GM19372 (cell line): Measurements from ENCODE around the gene ZNF277.

Source experiments
- ATAC-seq: cut with Tn5 transposase; IDR thresholded peaks from one replicate; pipeline ENCODE4 v1.9.1; 2021; ENCODE audit warnings: mild to moderate bottlenecking, low read depth, moderate library complexity; ENCODE audit not compliant: unreplicated experiment

ZNF277 gene

GRCh38 chr7:112206991-112207592 is 597 bp downstream of the ZNF277 start:
- no peak for ATAC-seq

DNA sequence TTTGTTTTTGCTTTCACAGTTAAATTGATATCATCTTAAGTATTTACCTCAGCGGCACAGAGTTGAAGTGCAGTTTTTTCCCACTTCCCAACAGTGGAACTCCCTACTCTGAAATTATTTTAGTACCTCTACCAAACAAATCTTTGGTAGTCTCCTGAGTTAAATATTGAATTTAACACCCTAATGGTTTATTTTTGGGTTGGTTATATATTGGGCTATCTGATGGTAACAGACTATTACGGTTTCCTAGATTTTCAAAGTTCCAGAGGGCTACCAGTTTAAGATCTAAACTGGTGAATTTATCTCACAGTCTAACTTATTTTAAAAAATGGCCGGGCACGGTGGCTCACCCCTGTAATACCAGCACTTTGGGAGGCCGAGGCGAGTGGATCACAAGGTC is 1.3 kb downstream of the ZNF277 start:
- no peak for ATAC-seq

- ATAC-seq: no peak
These were observed 4.9 kb downstream of the ZNF277 start for GRCh38 chr7:112211348-112211907.

DNA sequence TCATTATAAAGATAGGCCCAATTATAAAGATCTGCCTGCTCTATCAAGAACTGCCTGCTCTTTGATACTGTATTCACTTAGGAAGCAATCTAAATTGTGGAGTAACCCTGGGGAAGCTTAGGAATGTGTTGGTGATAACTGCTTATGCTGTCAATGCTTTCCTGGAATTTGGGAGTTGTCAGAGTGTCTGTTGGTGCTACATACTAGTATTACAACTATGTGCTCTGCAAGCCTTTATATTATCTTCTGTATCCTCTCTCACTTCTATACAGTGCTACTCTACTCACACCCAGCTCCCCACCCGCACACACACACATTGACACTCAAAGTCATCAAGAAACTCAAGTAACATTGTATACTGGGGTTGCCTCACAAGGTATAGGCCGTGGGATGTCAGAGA is 6.1 kb downstream of the ZNF277 start:
- no peak for ATAC-seq

GRCh38 chr7:112213735-112214134 is 7.2 kb downstream of the ZNF277 start:
- no peak for ATAC-seq

- no peak for ATAC-seq
These were observed 7.8 kb downstream of the ZNF277 start for GRCh38 chr7:112214268-112214667.

DNA sequence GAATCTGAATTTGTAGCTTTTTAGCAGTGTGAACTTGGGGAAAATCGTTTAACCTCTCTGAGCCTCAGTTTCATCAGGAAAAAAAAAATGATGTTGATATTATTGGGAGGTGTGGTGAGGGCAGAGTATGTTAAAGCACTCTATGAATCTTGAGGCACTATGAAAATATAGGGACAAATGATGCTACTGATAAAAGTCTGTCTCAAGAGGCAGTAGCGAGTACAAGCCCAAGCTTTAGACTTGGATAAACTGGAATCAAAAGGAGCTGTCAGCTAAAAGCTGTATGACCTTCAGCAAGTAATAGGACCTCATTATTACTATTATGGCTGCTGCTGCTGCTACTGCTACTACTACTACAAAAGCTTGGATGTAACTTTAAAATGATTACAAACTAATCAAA is 8.4 kb downstream of the ZNF277 start:
- ATAC-seq: no peak

- ATAC-seq: no peak
These were observed 9.3 kb downstream of the ZNF277 start for GRCh38 chr7:112215787-112216186.

DNA sequence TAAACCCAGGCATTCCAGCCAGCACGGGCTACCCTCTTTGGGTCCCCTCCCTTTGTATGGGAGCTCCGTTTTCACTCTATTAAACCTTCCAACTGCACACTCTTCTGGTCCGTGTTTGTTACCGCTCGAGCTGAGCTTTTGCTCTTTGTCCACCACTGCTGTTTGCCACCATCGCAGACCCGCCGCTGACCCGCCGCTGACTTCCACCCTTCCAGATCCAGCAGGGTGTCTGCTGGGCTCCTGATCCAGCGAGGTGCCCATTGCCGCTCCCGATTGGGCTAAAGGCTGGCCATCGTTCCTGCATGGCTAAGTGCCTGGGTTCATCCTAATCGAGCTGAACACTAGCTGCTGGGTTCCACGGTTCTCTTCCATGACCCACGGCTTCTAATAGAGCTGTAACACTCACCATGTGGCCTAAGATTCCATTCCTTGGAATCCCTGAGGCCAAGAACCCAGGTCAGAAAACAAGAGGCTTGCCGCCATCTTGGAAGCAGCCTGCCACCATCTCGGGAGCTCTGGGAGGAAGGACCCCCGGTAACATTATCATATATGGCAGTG is 14.5 kb downstream of the ZNF277 start:
- ATAC-seq: no peak

DNA sequence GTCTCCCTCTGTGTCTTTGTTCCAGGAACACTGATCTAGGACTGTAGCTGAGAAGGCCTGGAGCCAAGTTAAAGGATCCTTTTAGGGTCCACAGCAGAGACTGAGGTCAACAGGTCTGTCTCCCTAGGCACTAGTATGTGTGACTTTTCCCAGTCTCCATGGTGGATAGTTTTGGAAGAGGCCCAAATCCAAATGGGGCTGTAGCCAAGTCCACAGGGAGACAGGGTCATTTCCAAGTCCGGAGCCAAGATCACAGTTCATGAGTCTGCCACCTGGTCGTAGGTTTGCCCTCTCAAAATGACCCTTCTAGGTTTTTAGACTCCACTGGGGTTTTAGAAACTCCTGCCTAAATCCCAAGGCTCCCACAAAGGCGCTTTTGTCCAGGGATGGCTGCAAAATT is 16.8 kb downstream of the ZNF277 start:
- no peak for ATAC-seq

DNA sequence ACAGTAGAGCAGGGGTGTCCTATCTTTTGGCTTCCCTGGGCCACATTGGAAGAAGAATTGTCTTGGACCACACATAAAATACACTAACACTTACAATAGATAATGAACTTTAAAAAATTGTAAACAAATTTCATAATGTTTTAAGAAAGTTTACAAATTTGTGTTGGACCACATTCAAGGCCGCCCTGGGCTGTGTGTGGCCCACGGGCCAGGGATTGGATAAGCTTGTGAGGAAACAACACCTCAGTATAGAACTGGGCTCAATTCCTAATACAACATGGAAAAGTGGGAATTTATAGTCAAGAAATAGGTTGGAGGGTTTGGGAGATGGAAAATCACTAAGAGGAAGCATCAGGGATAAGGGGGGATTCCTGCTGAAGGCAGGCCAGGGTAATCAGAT is 17.7 kb downstream of the ZNF277 start:
- ATAC-seq: no peak

- no peak for ATAC-seq
These were observed 18.5 kb downstream of the ZNF277 start for GRCh38 chr7:112225006-112225405.

DNA sequence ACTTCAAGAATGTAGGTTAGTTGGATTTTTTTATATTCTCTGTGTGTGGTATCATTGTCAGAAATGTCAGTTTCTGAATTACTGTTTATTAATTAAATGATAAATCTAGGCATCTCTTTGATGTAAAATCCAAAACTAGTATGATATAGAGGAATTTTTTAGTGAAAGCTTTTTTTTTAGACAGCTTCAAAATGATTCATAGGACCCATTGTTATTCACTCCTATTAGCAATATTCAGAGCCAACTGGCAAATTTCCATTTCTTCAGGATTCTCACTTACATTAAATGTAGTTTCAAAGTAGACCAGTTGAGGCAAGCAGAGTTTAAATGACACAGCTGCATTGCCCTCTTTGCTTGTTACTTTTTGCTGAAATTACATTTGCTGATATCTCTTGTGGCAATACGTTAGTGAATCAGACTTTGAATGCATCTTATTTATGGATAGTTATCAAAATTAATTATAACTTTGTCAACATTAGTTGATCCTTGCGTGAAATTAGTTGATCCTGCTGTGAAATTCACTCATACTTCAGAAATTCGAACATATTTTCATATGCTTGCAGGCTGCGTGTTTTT is 20.3 kb downstream of the ZNF277 start:
- no peak for ATAC-seq

GRCh38 chr7:112228632-112229031 is 22.1 kb downstream of the ZNF277 start:
- ATAC-seq: no peak

GRCh38 chr7:112232212-112232978 is 25.9 kb downstream of the ZNF277 start:
- ATAC-seq: no peak

- no peak for ATAC-seq
These were observed 26.7 kb downstream of the ZNF277 start for GRCh38 chr7:112233048-112233697.

GRCh38 chr7:112234147-112234546 is 27.7 kb downstream of the ZNF277 start:
- ATAC-seq: no peak

DNA sequence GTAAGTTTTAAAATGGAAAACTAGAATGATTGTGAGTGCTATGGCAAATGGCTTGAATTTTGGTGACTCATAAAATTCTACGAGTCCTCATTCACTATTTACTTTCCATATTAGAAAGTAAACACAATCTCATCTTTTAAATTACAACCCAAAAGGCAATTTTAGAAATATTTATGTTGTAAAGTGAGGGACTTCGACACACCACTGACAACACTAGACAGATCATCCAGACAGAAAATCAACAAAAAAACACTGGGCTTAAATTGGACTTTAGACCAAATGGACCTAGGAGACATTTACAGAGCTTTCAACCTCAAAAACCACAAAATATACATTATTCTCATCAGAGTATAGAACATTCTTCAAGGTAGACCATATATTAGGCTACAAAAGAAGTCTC is 30.1 kb downstream of the ZNF277 start:
- no peak for ATAC-seq

DNA sequence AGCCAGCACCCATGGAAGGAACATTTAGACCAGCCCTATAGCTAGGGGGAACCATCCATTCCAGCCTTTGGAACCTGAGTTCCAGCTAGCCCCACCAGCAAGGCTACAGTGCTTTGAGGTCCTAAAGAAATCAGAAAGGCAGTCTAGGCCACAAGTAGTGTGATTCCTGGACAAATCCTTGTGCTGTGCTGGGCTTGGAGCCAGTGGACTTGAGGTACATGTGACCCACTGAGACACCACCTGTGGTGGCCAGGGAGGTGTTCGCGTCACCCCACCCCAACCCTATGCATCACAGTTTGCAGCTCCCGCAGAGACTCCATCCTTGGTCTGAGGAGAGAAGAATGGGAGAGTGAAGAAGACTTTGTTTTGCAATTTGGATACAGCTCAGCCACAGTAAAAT is 31.8 kb downstream of the ZNF277 start:
- no peak for ATAC-seq

DNA sequence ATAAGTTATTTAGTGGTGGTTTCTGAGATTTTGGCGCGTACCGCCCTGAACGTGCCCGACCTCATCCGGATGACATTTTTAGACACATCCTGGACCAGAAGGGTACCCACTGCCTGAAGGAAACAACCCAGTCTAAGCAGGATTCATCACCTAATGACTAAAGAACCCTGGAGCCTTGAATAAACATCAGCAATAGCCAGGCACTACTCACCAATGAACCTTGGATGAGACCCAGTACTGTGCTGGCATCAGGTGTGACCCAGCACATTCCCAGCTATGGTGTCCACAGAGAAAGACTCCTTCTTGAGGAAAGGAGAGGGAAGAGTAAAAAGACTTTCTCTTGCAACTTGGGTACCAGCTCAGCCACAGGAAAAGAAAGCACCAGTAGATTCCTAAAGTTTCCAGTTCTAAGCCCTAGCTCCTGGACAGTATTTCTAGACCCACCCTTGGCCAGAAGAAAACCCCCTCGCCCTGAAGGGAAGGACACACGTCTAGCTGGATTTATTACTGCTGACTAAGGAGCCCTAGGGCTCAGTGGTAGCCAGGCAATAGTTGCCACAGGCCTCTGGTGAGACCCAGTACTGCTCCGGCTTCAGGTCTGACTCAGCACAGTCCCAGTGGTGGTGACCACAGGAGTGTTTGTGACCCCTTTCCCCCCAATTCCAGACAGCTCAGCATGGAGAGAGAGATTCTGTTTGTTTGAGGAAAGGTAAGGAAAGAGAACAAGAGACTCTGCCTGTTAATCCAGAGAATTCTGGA is 32.5 kb downstream of the ZNF277 start:
- no peak for ATAC-seq
